ENCODE measurements around the gene SP4.

SP4 gene

GRCh38 chr7:21428659-21428941 lies 717 bp downstream of the SP4 start:
- Histone ChIP-seq H3K36me3 (ENCODE audit: low read length) (0 out of 2 replicates have a peak, but pooled peaks cover 6% of the 10 kb centered on the region), H3K27me3 (ENCODE audit: low read length) (no peaks in the 10 kb centered on the region), H3K9ac (ENCODE audit: low read length) (peak overlapping the region; percentile 96), H3K9me2 (replicated peaks; ENCODE audit: insufficient read depth, low read length) (no peaks in the 10 kb centered on the region), H3K9me3 (ENCODE audit: insufficient read depth, low read length) (no peaks in the 10 kb centered on the region), H3K4me2 (ENCODE audit: low read depth, low read length, poor library complexity, severe bottlenecking) (peak overlapping the region; percentile 95), H3K79me2 (ENCODE audit: insufficient read depth, low read length) (peaks cover 41% of the 10 kb centered on the region), H4K20me1 (ENCODE audit: low read depth, low read length) (peaks cover 11% of the 10 kb centered on the region; the same call in 1 of the 2 replicates), H2AFZ (ENCODE audit: low read depth, low read length, severe bottlenecking) (peak overlapping the region; percentile 91), H3K27ac (ENCODE audit: low read depth, low read length) (peak overlapping the region; percentile 79), H3F3A (ENCODE audit: insufficient read depth) (peaks cover 3% of the 10 kb centered on the region), H3K4me3 (ENCODE audit: insufficient read depth, low read length, poor library complexity, severe bottlenecking) (peak overlapping the region; percentile 96)
- TF ChIP-seq EZH2phosphoT487 (conservative IDR thresholded peaks at IDR 0.05; ENCODE audit: low read length) = no peak
- TF ChIP-seq CTCF (IDR thresholded peaks at IDR 0.05; ENCODE audit: insufficient read depth, low read length, poor library complexity, severe bottlenecking) = no peak

GRCh38 chr7:21429021-21429420 lies 1.1 kb downstream of the SP4 start:
- Histone ChIP-seq H3K4me2 (ENCODE audit: low read depth, low read length, poor library complexity, severe bottlenecking) (peak overlapping the region; percentile 95), H3F3A (ENCODE audit: insufficient read depth) (peaks cover 3% of the 10 kb centered on the region), H3K79me2 (ENCODE audit: insufficient read depth, low read length) (peaks cover 44% of the 10 kb centered on the region), H4K20me1 (ENCODE audit: low read depth, low read length) (peaks cover 11% of the 10 kb centered on the region; the same call in 1 of the 2 replicates), H3K36me3 (ENCODE audit: low read length) (peaks cover 8% of the 10 kb centered on the region; the same call in 1 of the 2 replicates), H3K27ac (ENCODE audit: low read depth, low read length) (peak overlapping the region; percentile 79; the same call in 1 of the 2 replicates), H3K9ac (ENCODE audit: low read length) (peak overlapping the region; percentile 96), H3K9me3 (ENCODE audit: insufficient read depth, low read length) (no peaks in the 10 kb centered on the region), H2AFZ (ENCODE audit: low read depth, low read length, severe bottlenecking) (peak overlapping the region; percentile 91), H3K4me3 (ENCODE audit: insufficient read depth, low read length, poor library complexity, severe bottlenecking) (peak overlapping the region; percentile 96), H3K27me3 (ENCODE audit: low read length) (no peaks in the 10 kb centered on the region), H3K9me2 (replicated peaks; ENCODE audit: insufficient read depth, low read length) (no peaks in the 10 kb centered on the region)
- TF ChIP-seq EZH2phosphoT487 (conservative IDR thresholded peaks at IDR 0.05; ENCODE audit: low read length) (no peak), CTCF (IDR thresholded peaks at IDR 0.05; ENCODE audit: insufficient read depth, low read length, poor library complexity, severe bottlenecking) (no peak)

GRCh38 chr7:21429786-21430574 lies 2.1 kb downstream of the SP4 start:
- Histone ChIP-seq H4K20me1 (ENCODE audit: low read depth, low read length) (peaks cover 11% of the 10 kb centered on the region; the same call in 1 of the 2 replicates), H3K27me3 (ENCODE audit: low read length) (no peaks in the 10 kb centered on the region), H2AFZ (ENCODE audit: low read depth, low read length, severe bottlenecking) (no peak overlapping the region), H3F3A (ENCODE audit: insufficient read depth) (peaks cover 3% of the 10 kb centered on the region), H3K9me3 (ENCODE audit: insufficient read depth, low read length) (no peaks in the 10 kb centered on the region), H3K4me2 (ENCODE audit: low read depth, low read length, poor library complexity, severe bottlenecking) (peak overlapping the region; percentile 95), H3K9ac (ENCODE audit: low read length) (peak overlapping the region; percentile 17), H3K27ac (ENCODE audit: low read depth, low read length) (no peak overlapping the region), H3K79me2 (ENCODE audit: insufficient read depth, low read length) (peaks cover 50% of the 10 kb centered on the region), H3K36me3 (ENCODE audit: low read length) (peaks cover 10% of the 10 kb centered on the region; the same call in 1 of the 2 replicates), H3K4me3 (ENCODE audit: insufficient read depth, low read length, poor library complexity, severe bottlenecking) (peak overlapping the region; percentile 45), H3K9me2 (replicated peaks; ENCODE audit: insufficient read depth, low read length) (no peaks in the 10 kb centered on the region)
- TF ChIP-seq EZH2phosphoT487 (conservative IDR thresholded peaks at IDR 0.05; ENCODE audit: low read length) (no peak), CTCF (IDR thresholded peaks at IDR 0.05; ENCODE audit: insufficient read depth, low read length, poor library complexity, severe bottlenecking) (no peak)
